ENCODE data around the gene PRKCH.

DNA sequence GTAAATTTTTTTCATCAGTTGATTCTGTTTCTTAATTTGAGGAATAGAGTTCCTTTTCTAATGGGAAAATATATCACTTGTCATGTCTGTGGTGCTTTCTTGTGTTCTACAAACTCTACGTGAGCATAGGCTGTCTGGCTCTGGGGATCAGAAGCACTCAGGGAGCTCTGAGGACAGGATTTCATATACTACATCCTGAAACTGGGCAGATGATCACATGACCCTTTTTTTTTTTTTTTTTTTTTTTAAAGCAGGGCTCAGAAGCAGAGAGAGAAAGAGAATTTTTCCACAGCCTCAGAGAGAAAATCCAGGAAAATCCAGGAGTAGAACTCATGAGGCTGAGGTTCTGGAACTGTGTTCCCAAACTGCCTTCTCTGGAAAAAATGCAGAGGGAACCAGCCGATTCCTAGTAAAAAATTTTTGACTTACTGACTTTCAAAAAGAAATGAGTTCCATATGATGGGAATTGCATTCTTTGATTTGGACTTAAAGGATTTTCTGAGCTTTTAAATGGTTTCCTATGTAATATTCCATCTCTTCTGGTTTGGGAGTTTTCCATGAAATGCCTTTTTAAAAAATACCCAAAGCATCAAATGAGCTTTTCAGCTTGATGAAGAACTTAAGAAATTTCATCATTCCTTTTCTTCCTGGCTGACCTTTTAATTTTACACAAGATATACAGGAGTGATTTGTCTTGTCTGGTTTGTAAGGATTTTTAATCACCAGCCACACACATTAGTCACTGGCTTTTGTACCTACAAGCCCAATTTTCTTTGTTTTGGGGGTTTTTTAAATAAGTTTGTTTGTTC is 190.9 kb downstream of the PRKCH start:
- TF ChIP-seq, protein P1, sequence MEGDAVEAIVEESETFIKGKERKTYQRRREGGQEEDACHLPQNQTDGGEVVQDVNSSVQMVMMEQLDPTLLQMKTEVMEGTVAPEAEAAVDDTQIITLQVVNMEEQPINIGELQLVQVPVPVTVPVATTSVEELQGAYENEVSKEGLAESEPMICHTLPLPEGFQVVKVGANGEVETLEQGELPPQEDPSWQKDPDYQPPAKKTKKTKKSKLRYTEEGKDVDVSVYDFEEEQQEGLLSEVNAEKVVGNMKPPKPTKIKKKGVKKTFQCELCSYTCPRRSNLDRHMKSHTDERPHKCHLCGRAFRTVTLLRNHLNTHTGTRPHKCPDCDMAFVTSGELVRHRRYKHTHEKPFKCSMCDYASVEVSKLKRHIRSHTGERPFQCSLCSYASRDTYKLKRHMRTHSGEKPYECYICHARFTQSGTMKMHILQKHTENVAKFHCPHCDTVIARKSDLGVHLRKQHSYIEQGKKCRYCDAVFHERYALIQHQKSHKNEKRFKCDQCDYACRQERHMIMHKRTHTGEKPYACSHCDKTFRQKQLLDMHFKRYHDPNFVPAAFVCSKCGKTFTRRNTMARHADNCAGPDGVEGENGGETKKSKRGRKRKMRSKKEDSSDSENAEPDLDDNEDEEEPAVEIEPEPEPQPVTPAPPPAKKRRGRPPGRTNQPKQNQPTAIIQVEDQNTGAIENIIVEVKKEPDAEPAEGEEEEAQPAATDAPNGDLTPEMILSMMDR (IDR thresholded peaks at IDR 0.05; ENCODE audit: low read depth, low read length) = no peak
- TF ChIP-seq EZH2phosphoT487 (IDR thresholded peaks at IDR 0.05; ENCODE audit: low read depth) = no peak
